AG04450 (cell line): Measurements from ENCODE around the gene ALDH6A1. TPM values are rescaled to one million over a fixed set of nuclear protein-coding genes. Genes with fewer than 3 reads are reported as not detected.
A peak's percentile ranks its signal among the peaks of the same experiment; 100 is the strongest.

ENCODE experiments used
- CTCF ChIA-PET: fragments of 300-600, 350-600 bp; formaldehyde crosslinking; extraction: SDS; loops from one replicate; lab custom pipeline; 2022; ENCODE audit warnings: antibody characterized with exemption, inconsistent platforms; lab: Charles Lee
- POLR2A ChIA-PET: fragments of 350-600 bp; formaldehyde crosslinking; extraction: SDS; loops from one replicate; lab custom pipeline; 2021; ENCODE audit warnings: antibody characterized with exemption, inconsistent platforms; lab: Yijun Ruan, JAX
- DNase-seq: peaks from one replicate; pipeline ENCODE4 v3.0.0-alpha.2; 2011; ENCODE audit warnings: low read depth, low spot score
- H3K27ac ChIP-seq: one replicate; pipeline ENCODE4 v1.5.1; 2012; ENCODE audit warnings: low read depth, low read length, control low read depth
- H3K27me3 ChIP-seq: one replicate; pipeline ENCODE4 v1.6.0; 2012; ENCODE audit warnings: low read length; ENCODE audit not compliant: control insufficient read depth, insufficient read depth
- H3K4me3 ChIP-seq: 2 replicates; pipeline ENCODE4 v1.5.1; 2011; ENCODE audit warnings: mild to moderate bottlenecking, low read depth, low read length, control low read depth
- H3K9me3 ChIP-seq: 2 replicates; pipeline ENCODE4 v1.5.1; 2012; ENCODE audit warnings: low read length; ENCODE audit not compliant: control insufficient read depth, insufficient read depth
- polyA plus RNA-seq: library from polyadenylated mRNA; depleted of rRNA; stranded (reverse); fragments of >200 nt; gene quantifications from 2 replicates; pipeline ENCODE4 v1.2.3, GENCODE V29; 2011
- TF ChIP-seq, protein P1 (sequence below): IDR thresholded peaks from 2 replicates; pipeline ENCODE4 v1.5.1; 2011; ENCODE audit warnings: low read depth, low read length, control low read depth, inconsistent platforms

ALDH6A1 gene
- polyA plus RNA-seq, 1 experiment = 19.0 TPM

DNA sequence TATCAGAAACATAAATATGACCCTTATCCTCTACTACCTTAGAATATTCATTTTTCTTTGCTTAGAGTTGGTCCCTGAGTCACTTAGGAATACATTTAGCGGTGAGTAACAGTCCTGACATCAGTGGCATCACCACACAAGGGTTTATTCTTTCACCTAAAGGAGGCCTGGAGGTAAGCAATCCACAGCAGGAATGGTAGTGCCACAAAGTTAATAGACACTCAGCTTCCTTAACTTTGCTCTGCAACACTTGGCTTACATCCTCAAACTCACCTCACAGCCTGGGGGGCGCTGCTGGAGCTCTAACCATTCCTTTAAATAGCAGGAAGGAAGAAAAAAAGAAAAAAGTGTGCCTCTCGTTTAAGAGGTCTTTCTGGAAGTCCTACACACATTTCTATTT lies 36.0 kb downstream of the ALDH6A1 start:
- CTCF ChIA-PET = interaction anchor here (0.7 to 1.6 kb wide), 3 partner anchors 9 to 135 kb away, joined by 3 to 4 read pairs (median 4); no protein-coding TSS in a partner anchor
- Histone ChIP-seq H3K27ac (no peak overlapping the region), H3K4me3 (no peak overlapping the region), H3K27me3 (no peaks in the 10 kb centered on the region), H3K9me3 (no peaks in the 10 kb centered on the region)
- no peak for DNase-seq
- TF ChIP-seq, protein P1, sequence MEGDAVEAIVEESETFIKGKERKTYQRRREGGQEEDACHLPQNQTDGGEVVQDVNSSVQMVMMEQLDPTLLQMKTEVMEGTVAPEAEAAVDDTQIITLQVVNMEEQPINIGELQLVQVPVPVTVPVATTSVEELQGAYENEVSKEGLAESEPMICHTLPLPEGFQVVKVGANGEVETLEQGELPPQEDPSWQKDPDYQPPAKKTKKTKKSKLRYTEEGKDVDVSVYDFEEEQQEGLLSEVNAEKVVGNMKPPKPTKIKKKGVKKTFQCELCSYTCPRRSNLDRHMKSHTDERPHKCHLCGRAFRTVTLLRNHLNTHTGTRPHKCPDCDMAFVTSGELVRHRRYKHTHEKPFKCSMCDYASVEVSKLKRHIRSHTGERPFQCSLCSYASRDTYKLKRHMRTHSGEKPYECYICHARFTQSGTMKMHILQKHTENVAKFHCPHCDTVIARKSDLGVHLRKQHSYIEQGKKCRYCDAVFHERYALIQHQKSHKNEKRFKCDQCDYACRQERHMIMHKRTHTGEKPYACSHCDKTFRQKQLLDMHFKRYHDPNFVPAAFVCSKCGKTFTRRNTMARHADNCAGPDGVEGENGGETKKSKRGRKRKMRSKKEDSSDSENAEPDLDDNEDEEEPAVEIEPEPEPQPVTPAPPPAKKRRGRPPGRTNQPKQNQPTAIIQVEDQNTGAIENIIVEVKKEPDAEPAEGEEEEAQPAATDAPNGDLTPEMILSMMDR = peak; percentile 37
- POLR2A ChIA-PET = no interaction called here

DNA sequence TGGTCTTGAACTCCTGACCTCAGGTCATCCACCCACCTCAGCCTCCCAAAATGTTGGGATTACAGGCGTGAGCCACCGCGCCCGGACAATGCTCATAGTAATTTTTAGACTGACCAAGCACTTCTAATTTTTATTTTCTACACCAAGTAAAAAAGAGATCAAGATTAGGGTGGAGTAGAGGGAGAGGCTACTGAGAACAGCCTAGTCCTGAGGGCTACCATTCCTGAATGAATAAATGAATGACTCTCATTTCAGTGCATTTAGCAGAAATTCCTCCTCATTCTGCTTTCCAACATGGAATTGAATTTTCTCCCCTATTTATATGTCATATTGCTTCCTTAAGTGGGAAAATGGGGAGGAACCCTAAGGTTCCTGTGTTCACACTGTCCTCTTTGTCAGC lies 38.7 kb downstream of the ALDH6A1 start:
- CTCF ChIA-PET = interaction anchor here (0.6 kb wide), 1 partner anchor 865 kb away, joined by 3 read pairs; no protein-coding TSS in a partner anchor
- no peak for DNase-seq
- POLR2A ChIA-PET = no interaction called here
- Histone ChIP-seq H3K9me3 (no peaks in the 10 kb centered on the region), H3K4me3 (no peak overlapping the region), H3K27ac (no peak overlapping the region), H3K27me3 (no peaks in the 10 kb centered on the region)
- TF ChIP-seq, protein P1 = no peak

DNA sequence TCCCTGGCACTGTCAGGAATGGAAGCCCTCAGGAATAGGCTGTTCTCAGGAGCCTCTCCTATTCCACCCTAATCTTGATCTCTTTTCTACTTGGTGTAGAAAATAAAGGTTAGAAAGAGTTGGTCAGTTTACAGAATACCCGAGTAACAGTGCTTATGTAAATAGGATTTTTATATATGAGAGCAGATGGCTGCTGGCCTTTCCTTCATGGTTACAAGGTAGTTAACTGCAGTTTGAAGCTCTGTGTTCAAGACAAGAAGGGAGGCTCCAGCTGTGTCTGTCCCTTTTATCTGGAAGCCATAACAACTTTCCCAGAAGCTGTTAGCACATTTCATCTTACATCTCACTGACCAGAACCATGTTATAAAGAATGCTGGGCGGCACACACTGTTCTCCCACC lies 42.0 kb downstream of the ALDH6A1 start:
- ChIA-PET POLR2A (no interaction called here), CTCF (interaction anchor here (0.6 kb wide), 1 partner anchor 50 kb away, joined by 8 read pairs; no protein-coding TSS in a partner anchor)
- H3K4me3 ChIP-seq = no peak overlapping the region
- H3K27ac ChIP-seq = no peak overlapping the region
- H3K9me3 ChIP-seq = no peaks in the 10 kb centered on the region
- TF ChIP-seq, protein P1 = no peak
- DNase-seq = no peak
- no peaks in the 10 kb centered on the region for H3K27me3 ChIP-seq

DNA sequence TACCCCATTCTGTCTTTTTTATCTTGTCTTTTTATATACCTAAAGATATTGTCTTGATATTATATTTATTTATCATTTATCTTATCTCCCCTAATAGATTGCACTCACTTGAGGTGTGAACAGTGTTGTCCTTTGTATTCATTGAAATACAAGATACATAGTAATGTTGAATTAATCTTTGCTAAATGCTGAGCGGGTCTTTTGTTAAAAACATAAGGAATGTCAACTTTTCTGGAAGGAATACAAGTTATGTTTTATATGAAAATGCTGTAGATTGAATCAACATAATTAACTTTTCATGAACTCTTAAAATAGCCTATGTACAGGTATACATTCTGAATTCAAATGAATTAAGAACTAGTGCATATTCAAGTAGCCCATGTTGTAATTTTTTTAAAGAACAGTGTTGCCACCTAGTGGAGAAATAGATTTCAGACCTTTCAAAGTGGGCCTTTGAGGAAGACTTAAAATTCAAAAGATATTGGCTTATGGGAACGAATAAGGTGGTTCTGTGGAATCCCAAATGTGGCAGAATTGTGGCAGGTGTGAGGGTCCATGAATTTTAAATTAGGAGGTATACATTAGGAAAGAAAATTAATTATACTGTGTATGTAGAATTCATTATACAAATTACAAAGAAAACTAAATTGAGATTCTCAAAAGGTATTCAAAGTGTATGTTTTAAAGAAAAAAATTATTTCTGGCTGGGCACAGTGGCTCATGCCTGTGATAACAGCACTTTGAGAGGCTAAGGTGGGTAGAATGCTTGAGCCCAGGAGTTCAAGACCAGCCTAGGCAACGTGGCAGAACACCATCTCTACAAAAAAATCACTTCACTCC lies 46.0 kb downstream of the ALDH6A1 start:
- TF ChIP-seq, protein P1 = peak; percentile 67
- ChIA-PET CTCF (interaction anchor here (0.7 to 1.0 kb wide), 4 partner anchors 10 to 1924 kb away, joined by 3 to 4 read pairs (median 3); no protein-coding TSS in a partner anchor), POLR2A (no interaction called here)
- DNase-seq = no peak
- no peaks in the 10 kb centered on the region for H3K27me3 ChIP-seq
- no peak overlapping the region for H3K27ac ChIP-seq
- no peak overlapping the region for H3K4me3 ChIP-seq
- no peaks in the 10 kb centered on the region for H3K9me3 ChIP-seq

DNA sequence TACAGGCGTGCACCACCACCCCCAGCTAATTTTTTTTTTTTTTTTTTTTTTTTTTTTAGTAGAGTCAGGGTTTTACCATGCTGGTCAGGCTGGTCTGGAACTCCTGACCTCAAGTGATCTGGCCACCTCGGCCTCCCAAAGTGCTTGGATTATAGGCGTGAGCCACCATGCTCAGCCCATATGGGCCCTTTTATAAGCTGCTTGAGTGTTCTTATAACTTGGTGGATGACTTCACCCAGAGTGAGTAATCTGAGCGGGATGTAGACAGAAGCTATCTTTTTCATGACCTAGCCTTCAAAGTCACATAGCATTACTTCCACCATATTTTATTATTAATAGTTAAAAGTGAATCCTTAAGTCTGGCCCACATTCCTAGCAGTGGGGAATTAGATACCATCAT lies 48.7 kb downstream of the ALDH6A1 start:
- H3K4me3 ChIP-seq = no peak overlapping the region
- DNase-seq = no peak
- TF ChIP-seq, protein P1 = no peak
- no peak overlapping the region for H3K27ac ChIP-seq
- POLR2A ChIA-PET = no interaction called here
- H3K27me3 ChIP-seq = no peaks in the 10 kb centered on the region
- CTCF ChIA-PET = interaction anchor here (0.5 to 0.8 kb wide), 4 partner anchors 101 to 1759 kb away, joined by 3 to 4 read pairs (median 3); no protein-coding TSS in a partner anchor
- no peaks in the 10 kb centered on the region for H3K9me3 ChIP-seq
